HG02571 (cell line): ENCODE results near the gene ABCF3.
"Not testable (repeated sequence)": the region's sequence is repeated elsewhere in the genome, so short reads cannot be mapped to it uniquely, and the experiment has no call there.

ENCODE experiments used
- ATAC-seq: cut with Tn5 transposase; IDR thresholded peaks from one replicate; pipeline ENCODE4 v1.9.1; 2021; ENCODE audit warnings: mild to moderate bottlenecking, moderate library complexity; ENCODE audit not compliant: unreplicated experiment

The ABCF3 gene, protein sequence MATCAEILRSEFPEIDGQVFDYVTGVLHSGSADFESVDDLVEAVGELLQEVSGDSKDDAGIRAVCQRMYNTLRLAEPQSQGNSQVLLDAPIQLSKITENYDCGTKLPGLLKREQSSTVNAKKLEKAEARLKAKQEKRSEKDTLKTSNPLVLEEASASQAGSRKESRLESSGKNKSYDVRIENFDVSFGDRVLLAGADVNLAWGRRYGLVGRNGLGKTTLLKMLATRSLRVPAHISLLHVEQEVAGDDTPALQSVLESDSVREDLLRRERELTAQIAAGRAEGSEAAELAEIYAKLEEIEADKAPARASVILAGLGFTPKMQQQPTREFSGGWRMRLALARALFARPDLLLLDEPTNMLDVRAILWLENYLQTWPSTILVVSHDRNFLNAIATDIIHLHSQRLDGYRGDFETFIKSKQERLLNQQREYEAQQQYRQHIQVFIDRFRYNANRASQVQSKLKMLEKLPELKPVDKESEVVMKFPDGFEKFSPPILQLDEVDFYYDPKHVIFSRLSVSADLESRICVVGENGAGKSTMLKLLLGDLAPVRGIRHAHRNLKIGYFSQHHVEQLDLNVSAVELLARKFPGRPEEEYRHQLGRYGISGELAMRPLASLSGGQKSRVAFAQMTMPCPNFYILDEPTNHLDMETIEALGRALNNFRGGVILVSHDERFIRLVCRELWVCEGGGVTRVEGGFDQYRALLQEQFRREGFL

GRCh38 chr3:184186184-184186901, at the start of gene ABCF3:
Gene ABCF3 (plus strand): TSS chr3:184186199. CDS start chr3:184186208, 9 bp downstream.
- peak; percentile 20 for ATAC-seq

DNA sequence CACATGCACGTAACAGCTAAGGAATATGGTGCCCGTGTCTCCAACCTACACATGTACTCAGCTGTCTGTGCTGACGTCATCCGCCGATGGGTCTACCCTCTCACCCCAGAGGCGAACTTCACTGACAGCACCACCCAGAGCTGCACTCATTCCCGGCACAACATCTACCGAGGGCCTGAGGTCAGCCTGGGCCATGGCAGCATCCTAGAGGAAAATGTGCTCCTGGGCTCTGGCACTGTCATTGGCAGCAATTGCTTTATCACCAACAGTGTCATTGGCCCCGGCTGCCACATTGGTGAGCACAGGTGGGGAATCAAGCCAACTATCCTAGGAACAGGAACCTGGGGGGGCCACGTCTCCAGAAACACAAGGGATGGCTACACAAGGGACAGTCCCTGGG, 45.6 kb upstream of the ABCF3 start:
- no peak for ATAC-seq

- ATAC-seq = no peak
Observed at GRCh38 chr3:184142199-184142598, 43.8 kb upstream of the ABCF3 start.

DNA sequence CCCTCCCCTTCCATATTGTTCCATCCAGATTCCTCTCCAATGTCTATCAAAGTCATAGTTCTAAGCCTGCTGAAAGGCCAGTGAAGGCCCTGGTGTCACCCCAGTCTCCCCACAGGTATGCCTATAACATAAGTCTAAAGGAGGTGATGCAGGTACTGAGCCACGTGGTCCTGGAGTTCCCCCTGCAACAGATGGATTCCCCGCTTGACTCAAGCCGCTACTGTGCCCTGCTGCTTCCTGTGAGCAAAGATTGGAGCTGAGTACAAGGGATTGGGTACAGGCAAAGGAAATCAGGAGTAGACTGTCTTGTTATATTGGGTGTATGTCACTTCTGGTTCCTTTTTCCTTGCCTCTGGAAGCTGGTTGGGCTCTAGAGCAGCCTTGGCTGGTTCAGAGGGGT, 42.7 kb upstream of the ABCF3 start:
- no peak for ATAC-seq

DNA sequence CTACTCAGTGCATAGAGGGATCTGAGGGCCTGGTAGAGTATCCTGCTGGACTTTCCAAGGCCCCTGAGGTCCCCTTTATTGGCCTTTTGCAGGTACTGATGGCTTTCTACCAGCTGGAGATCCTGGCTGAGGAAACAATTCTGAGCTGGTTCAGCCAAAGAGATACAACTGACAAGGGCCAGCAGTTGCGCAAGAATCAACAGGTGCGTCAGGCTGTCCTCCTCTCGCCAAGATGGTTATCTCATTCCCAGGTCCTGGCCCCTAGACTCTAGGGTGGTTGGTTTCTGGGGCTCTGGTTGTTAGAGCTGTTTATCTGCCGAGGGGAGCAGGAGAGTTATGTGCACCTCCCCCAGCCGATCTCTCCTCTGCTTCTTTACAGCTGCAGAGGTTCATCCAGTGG, 41.5 kb upstream of the ABCF3 start:
- ATAC-seq = no peak

DNA sequence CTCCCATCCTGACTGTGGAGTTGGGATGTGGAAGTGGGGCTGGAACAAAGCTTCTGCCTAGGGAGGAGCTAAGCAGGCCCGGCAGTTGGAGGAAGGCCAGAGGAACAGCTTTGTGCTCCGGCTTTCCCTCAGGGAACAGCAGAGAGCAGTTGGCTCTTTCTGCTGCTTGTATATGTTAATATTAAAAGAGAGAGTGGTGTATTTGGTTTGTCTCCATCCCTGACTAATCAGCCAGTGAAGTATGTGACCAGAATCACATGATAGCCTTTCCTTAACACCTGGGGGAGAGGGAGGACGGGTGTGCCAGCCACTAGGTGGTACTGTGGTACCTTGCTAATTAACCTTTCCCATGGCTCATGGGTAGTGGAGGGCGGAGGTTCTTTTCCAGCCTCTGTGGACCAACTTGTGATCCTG, 40.9 kb upstream of the ABCF3 start:
- no peak for ATAC-seq

DNA sequence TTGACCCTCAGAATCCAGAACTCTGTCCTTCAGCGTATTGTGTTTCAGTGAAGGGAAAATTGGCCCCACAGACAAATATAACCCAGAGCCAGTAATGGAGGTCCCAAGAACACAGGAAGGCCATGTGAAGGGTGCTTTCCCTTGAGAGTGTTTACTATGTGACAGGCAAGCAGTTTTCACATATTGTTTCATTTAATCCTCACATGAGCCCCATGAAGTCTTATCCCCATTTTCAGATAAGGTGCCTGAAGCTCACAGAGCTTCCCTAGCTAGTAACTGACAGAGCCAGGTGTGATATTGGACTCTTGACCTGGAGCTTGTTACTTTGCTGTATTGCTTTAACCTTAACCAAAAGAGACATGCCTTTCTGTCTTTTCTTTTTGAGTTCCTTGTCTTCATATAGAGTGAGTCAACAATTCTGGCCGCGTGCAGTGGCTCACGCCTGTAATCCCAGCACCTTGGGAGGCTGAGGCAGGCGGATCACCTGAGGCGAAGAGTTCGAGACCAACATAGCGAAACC, 40.2 kb upstream of the ABCF3 start:
- no peak for ATAC-seq

DNA sequence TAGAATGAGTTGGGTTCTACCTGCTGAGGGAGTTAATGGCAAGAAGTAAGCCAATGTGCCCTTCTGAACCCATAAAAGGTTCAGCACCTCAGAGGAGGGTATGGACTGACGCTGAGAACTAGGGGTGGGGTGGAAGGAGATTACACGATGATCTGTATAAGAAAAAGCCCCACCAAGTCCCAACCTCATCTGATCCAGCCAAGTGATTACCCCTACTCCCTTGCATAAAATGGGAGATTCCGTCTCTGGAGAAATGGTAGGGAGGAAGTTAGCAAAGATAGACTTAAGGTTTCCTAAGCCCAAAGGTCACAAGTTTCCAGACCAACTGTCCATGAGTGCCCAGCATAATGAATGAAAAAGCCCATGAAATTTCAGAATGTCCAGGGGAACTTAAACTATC, 37.9 kb upstream of the ABCF3 start:
- no peak for ATAC-seq

- no peak for ATAC-seq
Observed at GRCh38 chr3:184149123-184149522, 36.9 kb upstream of the ABCF3 start.

DNA sequence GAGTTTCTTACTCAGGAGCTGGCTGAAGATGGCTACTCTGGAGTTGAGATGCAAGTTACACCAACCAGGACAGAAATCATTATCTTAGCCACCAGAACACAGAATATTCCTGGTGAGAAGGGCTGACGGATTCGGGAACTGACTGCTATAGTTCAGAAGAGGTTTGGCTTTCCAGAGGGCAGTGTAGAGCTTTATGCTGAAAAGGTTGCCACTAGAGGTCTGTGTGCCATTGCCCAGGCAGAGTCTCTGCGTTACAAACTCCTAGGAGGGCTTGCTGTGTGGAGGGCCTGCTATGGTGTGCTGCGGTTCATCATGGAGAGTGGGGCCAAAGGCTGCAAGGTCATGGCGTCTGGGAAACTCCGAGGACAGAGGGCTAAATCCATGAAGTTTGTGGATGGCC, 36.2 kb upstream of the ABCF3 start:
- ATAC-seq = not testable (repeated sequence)

DNA sequence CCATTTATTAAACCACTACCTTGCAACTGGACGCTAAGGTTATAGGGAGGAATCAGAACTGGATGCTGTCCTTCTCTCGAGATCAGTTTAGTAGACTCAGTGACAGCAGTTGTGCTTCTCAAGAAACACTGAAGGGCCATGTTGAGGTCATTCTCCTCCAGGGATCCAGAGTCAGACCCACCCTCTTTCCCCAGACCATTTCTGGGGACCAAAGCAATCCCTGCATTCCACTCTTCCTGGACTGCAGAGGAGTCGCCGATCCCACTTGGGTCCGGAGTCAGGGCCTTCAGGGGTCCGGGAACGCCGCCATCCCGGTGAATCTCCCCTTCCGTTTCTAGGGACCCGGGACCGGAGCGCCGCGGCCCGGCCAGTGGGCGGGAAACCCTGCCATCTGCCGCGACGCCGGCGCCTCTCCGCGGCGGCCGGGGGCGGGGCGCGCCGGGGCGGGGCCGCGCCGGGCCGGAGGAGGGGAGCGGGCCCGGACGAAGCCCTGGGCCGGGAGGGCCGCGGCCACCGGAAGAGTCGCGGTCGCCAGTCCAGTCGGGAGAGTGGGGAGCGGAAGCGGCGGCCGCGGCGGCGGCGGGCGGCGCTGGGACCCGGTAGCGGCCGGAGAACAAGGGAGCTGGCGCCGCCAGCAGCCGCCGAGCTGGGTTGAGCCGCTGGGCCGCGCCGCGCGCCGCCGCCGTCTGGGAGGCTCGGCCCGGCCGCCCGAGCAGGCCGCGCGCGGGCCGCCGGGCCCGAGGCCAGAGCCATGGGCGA, 30.9 kb upstream of the ABCF3 start, which contains the start of gene DVL3:
TSS of gene DVL3 (plus strand) at position 493 of the 759 bp plus-strand sequence. CDS start at position 752, 259 bp downstream.
- ATAC-seq = peak; percentile 78

DNA sequence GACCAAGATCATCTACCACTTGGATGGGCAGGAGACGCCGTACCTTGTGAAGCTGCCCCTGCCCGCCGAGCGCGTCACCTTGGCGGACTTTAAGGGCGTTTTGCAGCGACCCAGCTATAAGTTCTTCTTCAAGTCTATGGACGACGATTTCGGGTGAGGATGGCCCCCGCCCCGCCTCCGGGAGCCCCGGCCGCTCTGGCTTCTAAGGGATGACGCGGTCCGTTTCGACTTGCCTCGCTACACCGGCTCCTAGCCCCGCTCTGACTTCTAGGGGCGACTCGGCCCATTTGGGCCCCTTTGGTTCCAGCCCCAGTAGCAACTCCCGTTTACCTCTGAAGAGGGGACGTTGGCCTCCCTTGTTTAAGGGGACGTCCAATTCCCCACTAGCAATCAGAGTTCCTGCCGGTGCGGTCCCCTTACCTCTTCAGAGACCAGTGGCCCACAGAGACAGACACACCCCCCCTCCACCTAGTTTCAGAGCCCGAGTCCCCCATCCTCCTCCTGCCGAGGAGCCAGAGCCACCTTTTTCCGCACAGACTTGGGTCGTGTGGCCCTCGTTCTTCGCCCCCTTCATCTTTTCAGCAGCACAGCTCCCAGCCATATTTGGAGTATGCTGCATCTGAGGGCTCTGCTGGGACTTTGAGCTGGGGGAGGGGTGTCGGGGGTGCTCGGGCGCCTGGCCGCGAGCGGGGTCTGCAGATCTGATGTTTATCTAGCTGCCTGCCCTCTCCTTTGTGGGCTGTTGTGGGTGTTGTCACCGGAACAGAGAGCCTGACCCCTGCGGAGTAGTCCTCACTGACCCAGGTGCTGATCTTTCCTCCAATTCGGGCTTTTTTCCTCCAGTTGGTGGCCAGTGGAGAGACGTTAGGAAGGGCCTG, 30.1 kb upstream of the ABCF3 start:
- ATAC-seq = peak; percentile 27

- no peak for ATAC-seq
Observed at GRCh38 chr3:184156522-184156955, 29.5 kb upstream of the ABCF3 start.

- no peak for ATAC-seq
Observed at GRCh38 chr3:184157206-184157605, 28.8 kb upstream of the ABCF3 start.

DNA sequence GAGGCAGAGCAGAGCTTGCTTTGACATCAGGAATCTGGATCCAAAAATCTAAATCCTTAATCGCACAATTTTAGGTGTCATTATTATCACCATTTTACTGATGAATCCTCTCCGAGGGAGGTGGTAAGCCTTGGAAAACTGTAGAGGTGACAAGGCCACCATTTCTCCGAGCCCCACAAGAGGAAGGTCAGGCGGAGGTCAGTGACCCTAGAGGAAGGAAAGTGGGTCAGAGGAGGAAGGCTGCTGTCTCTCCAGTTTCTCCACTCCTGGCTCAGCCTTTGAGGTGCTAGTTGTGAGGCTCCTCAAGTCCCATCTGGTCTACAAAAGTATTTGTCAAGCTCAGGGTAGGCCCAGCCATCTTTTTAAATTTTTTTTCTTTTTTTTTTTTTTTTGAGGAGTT, 27.6 kb upstream of the ABCF3 start:
- ATAC-seq = no peak

DNA sequence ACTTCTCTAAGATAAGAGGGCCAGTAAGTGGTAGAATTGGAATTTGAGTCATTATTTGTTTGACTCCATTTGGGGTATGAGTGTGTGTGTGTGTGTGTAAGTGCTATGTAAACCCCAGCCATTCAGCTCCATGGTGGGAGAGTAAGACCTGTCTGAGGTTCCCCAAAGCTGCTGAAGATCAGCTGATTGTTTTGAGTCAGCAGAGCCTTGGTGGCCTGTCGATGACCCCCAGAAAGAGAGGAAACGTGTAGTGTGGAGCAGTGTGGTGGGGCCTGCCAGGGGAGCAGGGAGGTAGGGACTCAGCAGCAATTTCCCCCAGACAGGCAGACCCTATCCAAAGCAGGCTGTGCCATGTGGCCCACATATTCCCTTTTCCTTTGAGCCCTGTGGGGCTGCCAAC, 25.5 kb upstream of the ABCF3 start:
- ATAC-seq = no peak

GRCh38 chr3:184162571-184163070, 23.4 kb upstream of the ABCF3 start:
- ATAC-seq = not testable (repeated sequence)

DNA sequence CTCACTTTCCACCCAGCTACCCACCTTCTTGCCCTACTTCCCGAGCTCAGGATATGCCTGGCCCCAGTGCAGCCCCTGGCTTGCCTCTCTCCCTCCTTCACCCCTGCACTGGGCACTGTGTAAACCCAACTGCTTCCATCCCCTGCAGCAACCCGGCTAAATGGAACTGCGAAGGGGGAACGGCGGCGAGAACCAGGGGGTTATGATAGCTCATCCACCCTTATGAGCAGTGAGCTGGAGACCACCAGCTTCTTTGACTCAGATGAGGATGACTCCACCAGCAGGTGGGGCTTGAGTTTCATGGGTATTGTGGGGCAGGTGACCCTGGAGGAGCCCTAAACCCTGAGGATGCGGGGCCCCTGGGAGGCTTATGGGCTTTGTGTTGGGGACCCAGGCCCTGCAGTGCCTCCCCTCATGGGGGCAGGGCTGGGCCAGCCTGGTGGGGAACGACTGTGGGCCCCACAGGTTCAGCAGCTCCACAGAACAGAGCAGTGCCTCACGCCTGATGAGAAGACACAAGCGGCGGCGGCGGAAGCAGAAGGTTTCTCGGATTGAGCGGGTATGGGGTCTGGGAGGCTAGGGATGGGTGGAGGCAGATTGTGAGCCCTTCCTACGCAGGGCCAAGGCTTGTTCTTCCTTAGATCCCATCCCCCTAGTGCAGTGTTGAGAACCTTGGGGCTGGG, 21.2 kb upstream of the ABCF3 start:
- ATAC-seq = no peak

GRCh38 chr3:184165543-184165942, 20.5 kb upstream of the ABCF3 start:
- no peak for ATAC-seq
